GM18526 (cell line): ENCODE results near the gene LRRC71.

ENCODE experiments used
- POLR2A ChIP-seq: IDR thresholded peaks from 3 replicates; pipeline ENCODE4 v1.6.1; 2011; ENCODE audit not compliant: insufficient read length; ENCODE audit errors: extremely low read depth

LRRC71 gene

GRCh38 chr1:156943756-156944155 lies 23.3 kb downstream of the LRRC71 start:
- no peak for TF ChIP-seq POLR2A

- TF ChIP-seq POLR2A, result no peak
These were observed 23.8 kb downstream of the LRRC71 start for GRCh38 chr1:156944268-156944667.

GRCh38 chr1:156944848-156945247 lies 24.4 kb downstream of the LRRC71 start:
- TF ChIP-seq POLR2A, result no peak

GRCh38 chr1:156945881-156946661 lies 25.6 kb downstream of the LRRC71 start:
- no peak for TF ChIP-seq POLR2A

- no peak for TF ChIP-seq POLR2A
These were observed 26.7 kb downstream of the LRRC71 start for GRCh38 chr1:156947127-156947526.

GRCh38 chr1:156947818-156948525 lies 27.5 kb downstream of the LRRC71 start:
- no peak for TF ChIP-seq POLR2A

GRCh38 chr1:156948708-156949107 lies 28.3 kb downstream of the LRRC71 start:
- TF ChIP-seq POLR2A, result no peak

- TF ChIP-seq POLR2A, result no peak
These were observed 28.7 kb downstream of the LRRC71 start for GRCh38 chr1:156949127-156949526.

- no peak for TF ChIP-seq POLR2A
These were observed 30.9 kb downstream of the LRRC71 start for GRCh38 chr1:156951371-156951770.

- TF ChIP-seq POLR2A, result no peak
These were observed 33.1 kb downstream of the LRRC71 start for GRCh38 chr1:156953571-156953970.

- no peak for TF ChIP-seq POLR2A
These were observed 35.9 kb downstream of the LRRC71 start for GRCh38 chr1:156956333-156956732.

- TF ChIP-seq POLR2A, result no peak
These were observed 37.2 kb downstream of the LRRC71 start for GRCh38 chr1:156957634-156958033.

- no peak for TF ChIP-seq POLR2A
These were observed 37.8 kb downstream of the LRRC71 start for GRCh38 chr1:156958247-156958714.

GRCh38 chr1:156959414-156959813 lies 39.0 kb downstream of the LRRC71 start:
- no peak for TF ChIP-seq POLR2A

GRCh38 chr1:156959925-156960324 lies 39.5 kb downstream of the LRRC71 start:
- no peak for TF ChIP-seq POLR2A

- TF ChIP-seq POLR2A, result no peak
These were observed 41.3 kb downstream of the LRRC71 start for GRCh38 chr1:156961709-156962108.
